Endometrial microvascular endothelial cells (primary cell): Measurements from ENCODE around the gene KLHL42. TPM values are rescaled to one million over a fixed set of nuclear protein-coding genes. Genes with fewer than 3 reads are reported as not detected.

ENCODE experiments used
- in situ Hi-C: cut with HindIII; loops from 2 replicates; pipeline ENCODE4 v1.10.0; 2017; ENCODE audit warnings: low sequenced_read_pairs, low pct_unique_long_range_greater_than_20kb; ENCODE audit errors: inconsistent ontology term
- total RNA-seq: library from RNA; depleted of rRNA; stranded (reverse); fragments of >200 nt; gene quantifications from one replicate; pipeline ENCODE4 v1.2.3, GENCODE V29; 2015; ENCODE audit errors: inconsistent ontology term

The KLHL42 gene
- total RNA-seq, 1 donor from 2014 or later = 36.9 TPM

DNA sequence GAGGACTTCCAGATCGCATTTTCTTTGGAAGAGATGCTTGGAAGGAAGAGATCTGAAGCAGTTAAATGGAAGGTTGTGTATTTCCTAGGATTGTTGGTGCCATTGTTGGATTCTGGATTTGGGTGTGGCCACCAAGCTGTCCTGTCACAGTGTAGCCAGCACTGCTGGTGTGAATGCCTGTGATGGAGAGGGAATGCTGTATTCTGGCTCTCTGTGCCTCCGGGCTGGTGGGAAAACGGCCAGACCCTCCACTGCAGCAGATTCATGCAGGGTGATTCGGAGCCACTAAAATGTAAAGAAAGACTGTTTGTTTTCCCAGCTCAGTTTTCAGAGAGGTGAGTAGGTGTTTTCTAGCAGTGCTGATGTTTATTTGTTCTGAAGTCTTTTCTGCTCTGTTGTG is 30.7 kb downstream of the KLHL42 start:
- in situ Hi-C loops = no loop called here

DNA sequence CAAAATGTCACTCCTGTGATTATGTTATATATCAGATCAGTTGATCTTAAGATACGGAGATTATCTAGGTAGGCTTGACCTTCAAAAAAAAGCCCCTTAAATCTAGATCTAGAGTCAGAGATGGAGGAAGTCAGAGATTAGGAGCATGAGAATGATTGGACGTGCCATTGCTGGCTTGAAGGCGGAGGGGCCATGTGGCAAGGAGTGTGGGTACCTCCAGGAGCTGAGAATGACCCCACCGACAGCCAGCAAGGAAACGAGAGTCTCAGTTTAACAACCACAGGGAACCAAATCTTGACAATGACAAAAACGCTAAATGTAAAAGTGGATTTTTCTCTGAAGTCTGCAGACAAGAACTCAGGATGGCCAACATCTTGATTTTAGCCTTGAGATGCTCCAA is 32.5 kb downstream of the KLHL42 start:
- in situ Hi-C loops = no loop called here

DNA sequence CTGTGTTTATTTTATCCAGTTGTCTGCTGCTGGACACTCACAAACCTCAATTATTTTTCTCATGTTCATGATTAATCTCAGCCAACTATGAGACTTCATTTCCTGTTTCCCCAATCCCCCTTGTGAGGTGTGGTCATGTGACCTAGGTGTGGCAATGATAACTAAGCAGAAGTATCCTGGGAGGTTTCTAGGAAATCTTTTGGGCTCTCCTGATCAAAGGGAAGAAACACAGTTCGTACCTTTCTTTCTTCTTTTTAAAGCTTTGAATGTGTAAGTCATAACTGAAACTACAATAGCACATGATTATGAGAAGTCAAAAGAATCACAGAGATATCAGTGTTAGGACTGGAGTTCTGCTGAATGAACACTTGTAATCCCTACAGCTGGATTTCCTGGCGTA is 34.4 kb downstream of the KLHL42 start:
- in situ Hi-C loops = no loop called here

DNA sequence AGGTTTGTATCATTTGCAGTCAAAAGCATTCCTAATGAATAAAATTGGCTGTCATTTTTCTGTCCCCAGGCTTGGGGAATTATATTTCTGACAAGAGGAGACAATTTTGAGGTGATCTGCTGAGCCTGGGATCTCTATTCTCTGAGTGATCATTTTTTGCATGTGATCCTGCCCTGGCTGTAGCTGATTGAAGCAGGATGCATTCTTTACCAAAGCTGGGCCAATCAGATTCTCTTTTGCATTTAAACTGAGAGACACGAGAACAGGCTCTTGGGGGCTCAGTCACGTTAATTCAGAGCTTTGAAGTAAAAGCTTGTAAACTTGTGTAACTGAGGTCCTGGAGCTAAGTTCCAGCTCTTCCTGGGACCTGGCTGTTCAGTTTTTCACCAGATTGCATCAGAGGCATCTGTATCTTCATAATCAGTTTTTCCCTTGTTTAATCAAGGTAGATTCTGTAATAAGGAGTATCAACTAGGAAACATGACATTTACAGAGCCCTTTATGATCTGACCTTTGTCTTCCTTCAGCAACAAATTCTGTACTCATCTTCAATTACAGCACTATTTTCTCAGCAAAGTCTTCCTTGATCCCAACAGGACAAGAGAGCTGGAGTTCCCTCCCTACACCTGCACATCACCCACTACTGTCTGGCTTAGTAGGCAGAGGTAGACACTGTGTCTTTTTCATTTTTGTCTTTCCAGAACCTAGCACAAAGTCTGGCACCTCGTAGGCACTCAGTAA is 35.0 kb downstream of the KLHL42 start:
- in situ Hi-C loops = no loop called here

DNA sequence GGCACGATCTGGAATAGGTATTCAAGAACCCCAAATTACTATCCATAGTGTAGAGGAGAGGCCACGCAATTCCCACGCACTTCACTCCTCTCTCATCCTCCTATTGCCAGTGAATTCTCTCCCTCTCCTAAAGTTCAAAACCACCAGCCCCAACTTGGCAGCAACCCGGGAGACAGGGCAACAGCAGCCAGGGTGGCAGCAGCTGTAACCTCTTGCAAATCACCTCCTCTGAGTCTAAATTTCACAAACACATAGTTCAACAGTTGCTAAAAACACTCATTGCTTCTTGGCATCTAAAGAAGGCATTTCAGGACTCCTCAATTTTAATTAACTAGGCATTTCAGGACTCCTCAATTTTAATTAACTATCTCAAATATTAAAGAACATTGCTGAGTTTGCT is 37.7 kb downstream of the KLHL42 start:
- in situ Hi-C loops = no loop called here

DNA sequence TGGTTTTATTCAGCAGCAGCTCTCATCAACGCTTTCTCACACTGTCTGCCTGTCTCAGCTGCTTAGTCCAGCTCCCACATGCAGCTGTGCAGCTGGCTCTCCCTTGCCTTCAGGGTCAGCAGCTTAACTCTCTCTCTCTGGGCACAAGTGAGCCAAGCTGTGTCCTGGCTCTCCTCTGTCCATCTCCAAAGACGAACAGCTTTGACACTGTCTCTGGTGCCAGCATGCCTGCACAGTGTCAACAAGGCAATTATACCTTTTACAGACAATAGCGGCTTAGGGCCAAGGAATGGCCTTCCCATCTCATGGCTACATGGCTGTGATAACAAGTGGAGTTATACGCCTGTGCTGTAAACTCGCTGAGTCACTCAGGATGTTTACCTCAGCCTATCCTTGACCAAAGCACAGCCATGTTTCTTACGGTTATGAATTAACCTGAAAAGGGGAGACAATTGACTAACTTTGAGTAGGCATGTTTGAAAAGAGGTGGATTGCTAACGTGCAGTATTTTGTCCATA is 38.4 kb downstream of the KLHL42 start:
- in situ Hi-C loops = no loop called here

DNA sequence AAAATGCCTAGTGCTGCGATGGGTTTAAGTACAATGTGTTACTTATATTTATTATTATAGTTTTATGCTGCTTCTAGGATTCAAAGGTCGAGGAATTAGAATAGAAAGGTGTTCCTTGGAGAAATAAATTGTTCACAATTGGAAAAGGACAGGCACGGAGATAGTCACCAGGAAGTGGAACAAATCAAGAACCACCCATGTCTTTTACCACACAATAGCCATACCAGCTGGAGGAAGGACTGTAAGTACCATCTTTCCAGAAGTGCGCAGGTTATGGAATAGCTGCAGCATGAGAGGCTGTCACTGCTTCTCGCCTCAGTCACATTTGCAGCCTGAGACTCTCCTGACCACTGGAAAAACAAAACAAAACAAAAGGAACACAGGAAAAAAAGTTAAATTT is 40.5 kb downstream of the KLHL42 start:
- in situ Hi-C loops = no loop called here

DNA sequence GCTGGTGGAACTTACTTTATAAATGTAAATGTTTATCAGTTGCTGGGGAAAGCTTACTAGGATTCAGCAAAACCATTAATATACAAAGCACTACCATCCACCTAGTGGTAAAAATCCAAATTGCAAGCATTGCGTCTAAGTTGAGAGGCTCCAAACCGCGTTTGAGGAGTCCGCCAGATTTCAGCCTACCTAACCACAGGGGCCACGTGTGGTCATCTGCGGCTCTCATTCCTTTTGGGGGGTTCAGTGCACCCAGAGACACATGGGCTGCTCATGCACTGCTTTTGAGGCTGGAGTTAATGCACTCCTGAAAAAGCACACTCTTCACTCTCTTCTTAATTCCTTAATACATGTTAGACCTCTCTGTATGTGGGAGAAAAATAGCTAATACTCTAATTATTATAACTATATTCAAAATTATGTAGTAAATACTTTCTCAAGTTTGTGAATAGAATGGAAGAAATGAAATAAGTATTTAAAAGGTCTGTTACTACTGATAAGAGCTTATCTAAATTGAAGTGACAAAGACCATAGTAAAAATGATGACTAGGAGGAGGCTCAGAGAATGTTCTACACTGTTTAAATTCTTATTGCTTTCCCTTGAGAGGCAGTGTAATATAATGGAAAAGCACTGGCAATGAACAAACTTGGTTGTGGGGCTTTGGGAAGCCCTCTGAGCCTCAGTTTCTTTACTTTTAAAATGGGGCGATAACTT is 41.4 kb downstream of the KLHL42 start:
- in situ Hi-C loops = no loop called here

DNA sequence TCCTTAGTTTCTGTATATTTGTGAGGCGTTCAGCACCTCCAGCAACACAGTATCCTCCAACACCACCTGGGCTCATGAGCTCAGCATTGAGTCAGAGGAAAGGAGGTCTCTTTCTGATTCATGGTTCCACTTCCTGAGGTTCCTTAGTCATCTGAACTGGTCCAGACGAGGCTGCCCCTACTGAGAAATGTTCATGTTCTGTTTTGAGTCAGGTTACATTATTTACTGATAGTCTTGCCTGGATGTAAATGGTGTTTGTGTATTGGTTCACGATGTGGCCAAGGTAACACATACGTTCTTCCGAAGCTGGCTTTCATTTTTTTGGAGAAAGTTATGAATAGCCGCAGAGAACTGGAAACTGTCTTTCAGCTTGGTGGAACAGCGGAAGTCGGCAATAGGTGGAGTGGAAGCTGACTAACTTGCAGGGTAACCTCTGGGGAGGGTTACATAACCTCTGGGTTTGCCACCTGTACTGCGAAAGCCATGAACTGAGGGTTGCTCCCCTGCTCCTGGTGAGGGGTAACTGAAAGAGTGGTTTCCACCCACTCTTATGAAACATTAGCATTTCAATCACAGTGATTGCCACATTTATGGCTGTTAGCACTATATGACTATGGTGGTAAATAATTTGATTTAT is 42.2 kb downstream of the KLHL42 start:
- in situ Hi-C loops = no loop called here

DNA sequence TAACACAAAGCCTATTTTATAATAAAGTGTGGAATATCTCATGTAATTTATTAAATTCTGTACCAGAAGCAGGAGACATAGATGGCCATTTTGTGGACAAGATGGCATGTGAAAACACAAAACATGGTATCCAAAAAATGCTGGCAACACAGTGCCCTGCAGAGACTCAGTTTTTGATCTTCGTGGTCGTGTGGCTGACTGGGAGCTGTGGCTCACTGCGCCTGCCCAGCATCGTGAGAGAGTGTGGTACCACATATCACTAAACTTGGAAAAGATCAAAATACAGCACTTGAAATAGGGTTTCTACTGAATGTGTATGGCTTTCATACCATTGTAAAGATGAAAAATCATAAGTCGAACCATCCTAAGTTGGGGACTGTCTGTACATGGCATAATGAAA is 43.0 kb downstream of the KLHL42 start:
- in situ Hi-C loops = no loop called here

DNA sequence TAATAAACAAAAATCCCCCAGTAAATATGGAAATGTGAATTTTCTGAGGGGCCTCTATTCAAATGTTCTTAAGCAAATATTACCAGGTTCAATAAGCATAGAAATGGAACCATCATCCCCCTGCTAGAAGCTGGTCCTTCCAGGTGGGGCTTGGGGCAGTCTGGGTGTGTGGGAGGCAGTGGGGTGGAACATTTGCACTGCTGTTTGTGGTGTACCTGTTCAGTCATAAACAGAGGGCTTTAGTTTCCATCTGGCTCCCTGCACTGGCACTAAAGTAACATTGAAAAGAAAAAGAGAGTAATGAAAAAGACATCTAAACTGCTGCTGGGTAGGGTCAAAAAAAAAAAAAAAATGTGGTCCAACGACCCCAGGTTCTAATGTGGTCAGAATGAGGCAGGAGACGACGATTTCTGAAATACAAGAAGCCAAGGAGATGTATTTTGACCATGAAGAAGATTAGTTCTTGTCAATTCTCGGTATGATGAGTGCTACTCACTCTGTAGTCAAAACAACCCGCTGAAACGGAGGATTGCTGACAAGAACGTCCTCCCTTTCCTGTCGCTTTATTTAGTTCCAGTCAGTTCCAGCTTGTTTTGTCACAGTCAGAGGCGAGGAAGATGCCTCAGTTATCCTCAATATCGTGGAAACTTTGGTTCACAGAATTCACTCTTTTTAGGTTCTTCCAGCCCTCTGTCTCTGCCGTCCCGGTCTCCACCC is 44.3 kb downstream of the KLHL42 start:
- in situ Hi-C loops = no loop called here

DNA sequence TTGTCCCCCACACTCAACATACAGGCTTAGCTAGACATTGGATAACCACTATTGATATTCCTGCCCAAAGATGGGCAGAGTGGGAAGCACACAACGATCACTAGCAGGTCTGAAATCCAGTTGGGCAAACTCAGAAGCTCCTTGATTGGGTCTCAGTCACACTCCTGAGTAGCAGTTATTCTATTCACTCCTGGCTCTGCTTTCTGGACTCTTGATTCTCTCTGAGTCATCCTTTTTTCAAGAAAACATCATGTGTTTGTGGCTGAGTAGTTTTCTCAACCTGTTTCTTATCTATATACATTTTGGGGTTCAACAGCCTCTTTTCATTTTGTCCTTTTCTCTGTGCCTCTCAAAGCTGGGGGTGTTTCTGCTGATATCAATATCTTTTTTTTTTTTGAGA is 46.0 kb downstream of the KLHL42 start:
- in situ Hi-C loops = no loop called here

DNA sequence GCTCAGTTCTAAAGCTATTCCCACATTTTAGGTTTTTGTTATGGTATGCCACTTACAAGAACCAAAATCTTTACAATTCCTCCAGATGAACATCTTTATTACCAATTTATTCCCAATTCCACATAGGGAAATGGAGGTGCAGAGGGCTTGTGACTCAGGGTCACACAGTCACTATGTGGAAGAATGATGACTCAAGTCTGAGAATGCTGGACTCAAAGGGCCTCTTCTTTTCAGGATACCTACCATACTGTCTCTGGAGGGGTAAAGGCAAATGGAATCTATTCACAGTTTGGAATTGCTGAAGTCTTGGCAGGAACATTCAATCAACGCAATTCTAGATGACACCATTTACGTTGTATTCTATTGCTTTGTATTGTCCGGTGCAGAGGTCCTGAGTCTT is 48.2 kb downstream of the KLHL42 start:
- in situ Hi-C loops = no loop called here

DNA sequence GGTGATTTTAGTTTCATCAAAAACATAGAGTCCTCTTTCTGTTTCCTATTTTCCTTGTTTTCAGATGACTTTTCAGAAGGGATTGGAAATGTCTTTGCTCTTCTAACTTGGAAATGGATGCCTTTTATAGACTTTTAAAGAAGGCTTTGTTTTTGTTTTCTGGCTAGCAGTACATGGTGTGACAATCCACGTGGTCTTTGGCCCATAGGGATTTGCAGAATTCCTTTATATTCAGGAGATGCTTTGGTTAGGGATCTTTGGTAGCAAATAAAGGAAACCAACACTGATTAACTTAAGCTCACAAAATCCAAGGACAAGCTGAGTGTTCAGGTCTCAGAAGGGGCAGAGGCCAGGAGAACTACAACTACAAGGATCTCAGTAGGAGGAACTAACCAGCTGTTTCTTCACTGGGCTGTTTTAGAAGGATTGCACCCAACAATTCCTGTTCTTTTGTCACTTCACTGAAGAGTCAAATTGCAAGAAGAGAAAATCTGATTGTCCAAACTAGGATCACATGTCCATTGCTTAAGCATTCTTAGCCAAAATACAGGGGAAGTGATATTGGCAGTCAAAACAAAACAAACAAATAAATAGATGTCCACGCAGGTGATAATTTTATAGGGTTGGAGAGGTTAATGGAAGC is 58.6 kb downstream of the KLHL42 start:
- in situ Hi-C loops = no loop called here

DNA sequence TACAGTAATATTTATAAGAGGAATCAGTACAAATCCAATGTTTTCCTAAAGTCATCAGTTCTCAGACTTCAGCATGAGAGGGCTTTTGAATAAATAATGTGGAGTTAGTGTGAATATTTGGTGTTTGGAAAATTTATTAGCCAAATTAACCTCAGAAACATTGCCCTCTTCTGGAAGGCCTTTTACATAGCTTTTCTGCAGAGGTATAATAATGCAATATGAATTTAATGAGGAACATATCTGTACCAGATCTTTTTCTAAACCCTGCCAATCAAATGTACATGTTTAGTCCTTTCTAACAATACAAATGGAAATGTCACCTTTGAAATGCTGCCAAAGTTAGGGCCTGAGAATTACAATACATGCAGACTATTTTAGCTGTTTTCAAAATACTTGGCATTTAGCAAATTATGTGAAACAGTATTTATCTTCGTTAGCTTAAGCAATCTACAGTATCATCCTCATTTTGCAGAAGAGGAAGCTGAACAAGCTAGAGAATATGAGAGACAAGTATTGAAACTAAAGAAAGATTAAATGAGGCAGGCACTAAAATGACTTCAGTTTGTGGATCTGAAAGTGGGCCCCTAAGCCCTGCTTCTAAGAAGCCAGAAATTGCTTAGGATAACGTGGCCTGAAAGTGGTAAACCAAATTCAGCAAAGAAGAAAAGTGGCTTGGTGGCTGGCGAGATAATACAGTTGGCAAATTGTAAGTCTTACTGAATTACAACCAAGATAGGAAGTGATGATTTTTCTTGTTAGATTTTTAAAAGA is 60.4 kb downstream of the KLHL42 start:
- in situ Hi-C loops = no loop called here

DNA sequence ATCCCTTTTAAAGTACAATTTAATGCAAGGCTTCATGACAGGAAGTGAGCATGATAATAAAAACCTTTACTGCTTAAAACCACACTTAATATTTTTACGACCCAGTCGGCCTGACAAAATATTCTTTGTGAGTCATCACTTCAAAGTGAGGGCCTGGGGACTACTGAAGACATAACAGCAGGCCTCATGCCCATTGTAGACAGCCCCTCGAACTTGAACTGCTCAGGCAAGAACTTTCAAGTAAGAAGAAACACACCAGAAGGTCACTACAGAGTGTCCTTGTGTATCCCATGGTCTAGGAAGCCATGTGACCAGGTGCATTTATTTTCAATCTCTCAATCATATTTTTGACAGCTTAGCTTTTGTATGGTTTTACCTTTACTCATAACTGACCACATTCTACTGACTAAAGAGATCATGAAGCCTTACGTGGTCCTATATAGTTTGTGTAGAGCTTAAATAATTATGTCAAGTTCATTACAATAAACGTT is 61.4 kb downstream of the KLHL42 start:
- in situ Hi-C loops = no loop called here

DNA sequence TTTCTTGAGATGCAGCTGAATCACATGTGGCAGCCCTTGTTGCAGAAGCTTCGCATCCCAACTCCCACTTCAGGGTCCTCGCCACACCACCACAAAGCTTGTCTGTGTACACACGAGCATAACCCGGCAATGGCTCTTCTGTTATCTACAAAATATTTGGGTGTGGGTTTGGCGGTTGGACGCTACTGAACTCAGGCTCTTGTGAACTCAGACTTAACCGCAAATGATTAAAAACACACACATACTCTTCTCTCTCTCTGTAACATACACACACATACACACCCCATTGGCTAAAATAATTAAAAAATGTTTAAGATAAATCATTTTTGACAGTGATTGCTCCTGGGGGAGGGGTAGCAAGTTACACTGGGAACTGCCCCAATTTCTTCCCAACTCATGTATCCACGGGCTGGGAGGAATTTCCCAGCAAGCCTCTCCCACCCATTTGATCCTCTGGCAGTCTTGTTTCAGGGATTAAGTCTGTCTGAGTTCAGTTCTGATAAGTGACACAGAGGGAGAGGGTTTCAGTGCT is 63.7 kb downstream of the KLHL42 start:
- in situ Hi-C loops = no loop called here
